PFSK-1 (cell line): ENCODE results near the gene COL5A2.

Experiments used
- FOXP2 ChIP-seq: optimal IDR thresholded peaks from 2 replicates; pipeline ENCODE3; 2011; ENCODE audit warnings: borderline replicate concordance, control low read depth, inconsistent platforms; ENCODE audit not compliant: insufficient read depth; ENCODE audit errors: extremely low read length, extremely low read depth
- POLR2AphosphoS5 ChIP-seq: IDR thresholded peaks from 2 replicates; pipeline ENCODE4 v1.6.1; 2012; ENCODE audit warnings: low read depth, mild to moderate bottlenecking, control low read depth, low read length, moderate library complexity
- SIN3A ChIP-seq: IDR thresholded peaks from 2 replicates; pipeline ENCODE4 v1.6.1; 2012; ENCODE audit warnings: mild to moderate bottlenecking, low read length, moderate library complexity, borderline replicate concordance; ENCODE audit not compliant: insufficient read depth
- TAF1 ChIP-seq: IDR thresholded peaks from 2 replicates; pipeline ENCODE4 v1.6.1; 2012; ENCODE audit warnings: low read length, control low read depth, borderline replicate concordance; ENCODE audit not compliant: insufficient read depth
- TF ChIP-seq, protein P1 (sequence below), 2 experiments: IDR thresholded peaks; 2 replicates each; pipeline versions ENCODE4 v1.6.1 to v1.8.0; 2011 to 2012; ENCODE audit warnings: low read depth in 2 of 2, low read length in 2 of 2, control low read depth in 1 of 2, inconsistent platforms in 1 of 2, mild to moderate bottlenecking in 1 of 2, moderate library complexity in 1 of 2; ENCODE audit not compliant: insufficient read depth in 1 of 2

GRCh38 chr2:189086710-189087109, 92.9 kb downstream of the COL5A2 start:
- TF ChIP-seq, protein P1, sequence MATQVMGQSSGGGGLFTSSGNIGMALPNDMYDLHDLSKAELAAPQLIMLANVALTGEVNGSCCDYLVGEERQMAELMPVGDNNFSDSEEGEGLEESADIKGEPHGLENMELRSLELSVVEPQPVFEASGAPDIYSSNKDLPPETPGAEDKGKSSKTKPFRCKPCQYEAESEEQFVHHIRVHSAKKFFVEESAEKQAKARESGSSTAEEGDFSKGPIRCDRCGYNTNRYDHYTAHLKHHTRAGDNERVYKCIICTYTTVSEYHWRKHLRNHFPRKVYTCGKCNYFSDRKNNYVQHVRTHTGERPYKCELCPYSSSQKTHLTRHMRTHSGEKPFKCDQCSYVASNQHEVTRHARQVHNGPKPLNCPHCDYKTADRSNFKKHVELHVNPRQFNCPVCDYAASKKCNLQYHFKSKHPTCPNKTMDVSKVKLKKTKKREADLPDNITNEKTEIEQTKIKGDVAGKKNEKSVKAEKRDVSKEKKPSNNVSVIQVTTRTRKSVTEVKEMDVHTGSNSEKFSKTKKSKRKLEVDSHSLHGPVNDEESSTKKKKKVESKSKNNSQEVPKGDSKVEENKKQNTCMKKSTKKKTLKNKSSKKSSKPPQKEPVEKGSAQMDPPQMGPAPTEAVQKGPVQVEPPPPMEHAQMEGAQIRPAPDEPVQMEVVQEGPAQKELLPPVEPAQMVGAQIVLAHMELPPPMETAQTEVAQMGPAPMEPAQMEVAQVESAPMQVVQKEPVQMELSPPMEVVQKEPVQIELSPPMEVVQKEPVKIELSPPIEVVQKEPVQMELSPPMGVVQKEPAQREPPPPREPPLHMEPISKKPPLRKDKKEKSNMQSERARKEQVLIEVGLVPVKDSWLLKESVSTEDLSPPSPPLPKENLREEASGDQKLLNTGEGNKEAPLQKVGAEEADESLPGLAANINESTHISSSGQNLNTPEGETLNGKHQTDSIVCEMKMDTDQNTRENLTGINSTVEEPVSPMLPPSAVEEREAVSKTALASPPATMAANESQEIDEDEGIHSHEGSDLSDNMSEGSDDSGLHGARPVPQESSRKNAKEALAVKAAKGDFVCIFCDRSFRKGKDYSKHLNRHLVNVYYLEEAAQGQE (IDR thresholded peaks at IDR 0.05; ENCODE audit: insufficient read depth in 1 of 2, low read depth in 2 of 2, low read length in 2 of 2), result no peak
- TF ChIP-seq SIN3A (no peak), POLR2AphosphoS5 (no peak), TAF1 (no peak), FOXP2 (no peak)
